Neural cell (in vitro differentiated cells): ENCODE measurements around the gene EXOC3L1. TPM values are rescaled to one million over a fixed set of nuclear protein-coding genes. Genes with fewer than 3 reads are reported as not detected.
A peak's percentile ranks its signal among the peaks of the same experiment; 100 is the strongest.

Experiments
- H2AFZ ChIP-seq: fragments of 200-600, 300-800 bp; sonication (generic), shearing (Covaris generic); 2 replicates; pipeline ENCODE4 v1.6.0; 2014; ENCODE audit warnings: low read depth, mild to moderate bottlenecking, antibody characterized with exemption, low read length, moderate library complexity
- H3F3A ChIP-seq: fragments of 200-600 bp; shearing (Covaris generic); 2 replicates; pipeline ENCODE4 v1.6.1; 2016; ENCODE audit warnings: mild to moderate bottlenecking, moderate library complexity, mixed read lengths, antibody characterized with exemption, low read length; ENCODE audit not compliant: insufficient read depth, poor library complexity, severe bottlenecking
- H3K27ac ChIP-seq: fragments of 200-600, 300-800 bp; sonication (generic), shearing (Covaris generic); 2 replicates; pipeline ENCODE4 v1.5.1; 2014; ENCODE audit warnings: mild to moderate bottlenecking, low read length, moderate library complexity
- H3K27me3 ChIP-seq: fragments of 300-800, 200-600 bp; sonication (generic), shearing (Covaris generic); 2 replicates; pipeline ENCODE4 v1.6.0; 2014; ENCODE audit warnings: mild to moderate bottlenecking, low read depth, low read length, moderate library complexity; ENCODE audit not compliant: insufficient read depth
- H3K36me3 ChIP-seq: fragments of 300-800, 200-600 bp; sonication (generic), shearing (Covaris generic); 2 replicates; pipeline ENCODE4 v1.5.1; 2014; ENCODE audit warnings: mild to moderate bottlenecking, antibody characterized with exemption, low read length, moderate library complexity; ENCODE audit not compliant: insufficient read depth
- H3K4me2 ChIP-seq: fragments of 300-800, 200-600 bp; sonication (generic), shearing (Covaris generic); 2 replicates; pipeline ENCODE4 v1.6.0; 2014; ENCODE audit warnings: mild to moderate bottlenecking, low read length
- H3K4me3 ChIP-seq: fragments of 300-800, 200-600 bp; sonication (generic), shearing (Covaris generic); 2 replicates; pipeline ENCODE4 v1.5.1; 2014; ENCODE audit warnings: mild to moderate bottlenecking, low read length, moderate library complexity
- H3K79me2 ChIP-seq: fragments of 200-600 bp; shearing (Covaris generic); replicated peaks from 2 replicates; pipeline ENCODE4 v1.6.0; 2014; ENCODE audit warnings: mild to moderate bottlenecking, low read length, moderate library complexity; ENCODE audit not compliant: insufficient read depth
- H3K9ac ChIP-seq: fragments of 300-800, 200-600 bp; sonication (generic), shearing (Covaris generic); 2 replicates; pipeline ENCODE4 v1.6.1; 2016; ENCODE audit warnings: mild to moderate bottlenecking, low read length, mixed read lengths
- H3K9me2 ChIP-seq: fragments of 200-600 bp; shearing (Covaris generic); 2 replicates; pipeline ENCODE4 v1.6.1; 2016; ENCODE audit warnings: mild to moderate bottlenecking, low read length, mixed read lengths; ENCODE audit not compliant: insufficient read depth
- H3K9me3 ChIP-seq: fragments of 200-600, 300-800 bp; sonication (generic), shearing (Covaris generic); 2 replicates; pipeline ENCODE4 v1.6.1; 2016; ENCODE audit warnings: mild to moderate bottlenecking, mixed run types, low read length, moderate library complexity, mixed read lengths
- H4K20me1 ChIP-seq: fragments of 200-600 bp; shearing (Covaris generic); 2 replicates; pipeline ENCODE4 v1.6.1; 2016; ENCODE audit warnings: mild to moderate bottlenecking, mixed run types; ENCODE audit not compliant: insufficient read depth
- CTCF ChIP-seq: fragments of 450-650 bp; IDR thresholded peaks from 2 replicates; pipeline ENCODE4 v1.5.1; 2014; ENCODE audit warnings: antibody characterized with exemption, mild to moderate bottlenecking, moderate library complexity; ENCODE audit not compliant: poor library complexity, severe bottlenecking
- EP300 ChIP-seq: fragments of 450-650 bp; conservative IDR thresholded peaks from 2 replicates; pipeline ENCODE4 v1.6.1; 2014; ENCODE audit warnings: antibody characterized with exemption, mild to moderate bottlenecking, moderate library complexity; ENCODE audit not compliant: poor library complexity, severe bottlenecking
- EZH2 ChIP-seq: fragments of 200-600, 300-800 bp; shearing (Covaris generic), sonication (generic); IDR thresholded peaks from 2 replicates; pipeline ENCODE4 v1.6.1; 2014; ENCODE audit warnings: antibody characterized with exemption, low read length, borderline replicate concordance, mild to moderate bottlenecking; ENCODE audit not compliant: insufficient read depth, poor library complexity, severe bottlenecking
- MXI1 ChIP-seq: fragments of 450-650 bp; conservative IDR thresholded peaks from 2 replicates; pipeline ENCODE4 v1.6.1; 2014; ENCODE audit warnings: antibody characterized with exemption, mild to moderate bottlenecking; ENCODE audit not compliant: poor library complexity, severe bottlenecking
- POLR2AphosphoS5 ChIP-seq: IDR thresholded peaks from 2 replicates; pipeline ENCODE4 v1.6.1; 2012
- RAD21 ChIP-seq: fragments of 450-650 bp; conservative IDR thresholded peaks from 2 replicates; pipeline ENCODE4 v1.6.1; 2014; ENCODE audit warnings: antibody characterized with exemption, mild to moderate bottlenecking, moderate library complexity
- REST ChIP-seq: IDR thresholded peaks from 2 replicates; pipeline ENCODE4 v1.6.1; 2012; ENCODE audit warnings: borderline replicate concordance
- SMC3 ChIP-seq: fragments of 450-650 bp; conservative IDR thresholded peaks from 2 replicates; pipeline ENCODE4 v1.6.1; 2014; ENCODE audit warnings: antibody characterized with exemption, mild to moderate bottlenecking, moderate library complexity; ENCODE audit not compliant: poor library complexity
- TAF1 ChIP-seq: IDR thresholded peaks from 2 replicates; pipeline ENCODE4 v1.6.1; 2012; ENCODE audit warnings: low read depth
- polyA plus RNA-seq: library from polyadenylated mRNA; depleted of rRNA; stranded (reverse); fragments of >200 nt; gene quantifications from 2 replicates; pipeline ENCODE4 v1.2.3, GENCODE V29; 2014

Gene EXOC3L1
- polyA plus RNA-seq, 1 donor from 2014 or later, result 0.43 TPM

GRCh38 chr16:67164599-67165061 is 25.3 kb downstream of the EXOC3L1 start, which contains the start of gene HSF4:
TSS of gene HSF4 (plus strand) at chr16:67164745. CDS start at chr16:67164812, 67 bp downstream.
- Histone ChIP-seq H3K9me2 (no peaks in the 10 kb centered on the region), H3K36me3 (no peaks in the 10 kb centered on the region), H3K4me3 (peak within 1 kb of the TSS; percentile 88), H3F3A (no peaks in the 10 kb centered on the region), H3K9ac (peak within 1 kb of the TSS; percentile 81), H3K4me2 (peak within 1 kb of the TSS; percentile 48), H4K20me1 (no peaks in the 10 kb centered on the region), H3K27me3 (peaks cover 100% of the 10 kb centered on the region), H3K27ac (no peak within 1 kb of the TSS), H2AFZ (peak within 1 kb of the TSS; percentile 69), H3K9me3 (no peaks in the 10 kb centered on the region), H3K79me2 (no peaks in the 10 kb centered on the region)
- TF ChIP-seq EP300 (no peak), REST (no peak)

GRCh38 chr16:67163999-67164558 is 25.9 kb downstream of the EXOC3L1 start:
- TF ChIP-seq EP300, result no peak
- TF ChIP-seq POLR2AphosphoS5, result no peak
- no peak for TF ChIP-seq REST
- no peak for TF ChIP-seq SMC3
- no peak for TF ChIP-seq TAF1
- no peak for TF ChIP-seq MXI1
- TF ChIP-seq CTCF, result no peak
- TF ChIP-seq EZH2, result no peak
- TF ChIP-seq RAD21, result no peak
- Histone ChIP-seq H3K4me3 (peak overlapping the region; percentile 88), H3K4me2 (no peak overlapping the region), H3K27me3 (peaks cover 100% of the 10 kb centered on the region), H3K9me2 (no peaks in the 10 kb centered on the region), H3K79me2 (no peaks in the 10 kb centered on the region), H4K20me1 (no peaks in the 10 kb centered on the region), H2AFZ (peak overlapping the region; percentile 69), H3K36me3 (no peaks in the 10 kb centered on the region), H3F3A (no peaks in the 10 kb centered on the region), H3K9ac (peak overlapping the region; percentile 81), H3K9me3 (no peaks in the 10 kb centered on the region), H3K27ac (no peak overlapping the region)
